Measurements from ENCODE around the gene RNASEH2B.

The RNASEH2B gene, protein sequence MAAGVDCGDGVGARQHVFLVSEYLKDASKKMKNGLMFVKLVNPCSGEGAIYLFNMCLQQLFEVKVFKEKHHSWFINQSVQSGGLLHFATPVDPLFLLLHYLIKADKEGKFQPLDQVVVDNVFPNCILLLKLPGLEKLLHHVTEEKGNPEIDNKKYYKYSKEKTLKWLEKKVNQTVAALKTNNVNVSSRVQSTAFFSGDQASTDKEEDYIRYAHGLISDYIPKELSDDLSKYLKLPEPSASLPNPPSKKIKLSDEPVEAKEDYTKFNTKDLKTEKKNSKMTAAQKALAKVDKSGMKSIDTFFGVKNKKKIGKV

DNA sequence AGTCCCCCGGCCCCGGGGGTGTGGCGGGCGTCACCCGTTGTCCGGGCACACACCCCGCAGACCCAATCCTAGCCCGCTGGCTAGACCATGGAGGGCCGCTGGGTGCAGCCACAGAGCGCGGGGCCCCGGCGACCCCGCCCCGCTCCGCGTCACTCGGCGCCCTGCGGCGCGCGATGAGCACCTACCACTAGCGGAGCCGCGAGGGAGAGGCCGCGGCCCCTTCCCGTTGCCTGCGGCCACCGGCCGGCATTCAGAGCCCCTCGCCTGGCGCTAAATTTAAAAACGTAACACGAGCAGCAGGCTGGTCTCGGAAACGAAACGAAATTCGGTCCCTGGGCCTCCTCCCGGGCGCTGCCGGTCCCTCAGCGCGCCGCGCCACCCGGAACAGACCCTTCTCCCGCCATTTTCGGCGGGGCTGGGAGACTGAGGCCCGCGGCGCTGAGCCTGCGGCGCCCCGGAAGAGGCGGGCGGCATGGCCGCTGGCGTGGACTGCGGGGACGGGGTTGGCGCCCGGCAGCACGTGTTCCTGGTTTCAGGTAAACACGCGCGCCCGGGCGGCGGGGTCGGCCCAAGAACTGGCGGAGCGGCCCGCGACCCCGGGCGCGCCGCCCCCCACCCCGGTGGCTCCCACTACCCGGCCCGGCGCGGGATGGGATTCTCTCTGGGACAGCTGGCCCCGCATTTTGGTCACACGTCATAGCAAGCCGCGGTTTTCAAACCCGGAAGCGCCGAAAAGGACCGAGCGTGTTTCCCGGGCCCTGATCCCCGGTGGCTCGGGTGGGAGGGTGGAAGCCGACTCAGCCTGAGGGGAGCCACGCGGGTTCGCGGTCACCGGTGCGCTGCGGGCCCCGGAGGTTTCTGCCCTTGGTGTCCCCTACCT, at the start of gene RNASEH2B:
Gene RNASEH2B (plus strand): TSS at position 187 of the 880 bp plus-strand sequence. CDS start 286 bp downstream, at position 473.
- no peak for DNase-seq (ENCODE audit: low read depth)

GRCh38 chr13:50864492-50864891, 45.1 kb upstream of the RNASEH2B start:
- DNase-seq (ENCODE audit: low read depth): no peak

GRCh38 chr13:50866817-50867636, 42.6 kb upstream of the RNASEH2B start:
- no peak for DNase-seq (ENCODE audit: low read depth)

DNA sequence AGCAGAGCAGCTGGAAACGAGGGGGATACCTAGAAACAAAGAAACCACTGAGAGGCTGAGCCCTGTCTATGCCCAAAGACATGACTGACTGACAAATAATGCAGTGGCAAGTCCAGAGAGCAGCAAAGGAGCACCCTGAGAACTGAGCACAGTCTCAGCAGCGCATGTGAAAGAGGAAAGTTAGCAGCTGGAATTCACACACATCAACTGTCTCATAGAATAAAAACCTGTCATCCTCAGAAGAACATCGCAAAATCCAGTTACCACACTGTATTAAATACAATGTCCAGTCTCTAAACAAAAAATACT, 42.0 kb upstream of the RNASEH2B start:
- DNase-seq (ENCODE audit: low read depth): no peak

- DNase-seq (ENCODE audit: low read depth): no peak
These were observed 38.2 kb upstream of the RNASEH2B start for GRCh38 chr13:50871405-50871804.

- no peak for DNase-seq (ENCODE audit: low read depth)
These were observed 36.1 kb upstream of the RNASEH2B start for GRCh38 chr13:50873467-50873866.

GRCh38 chr13:50873991-50874390, 35.6 kb upstream of the RNASEH2B start:
- no peak for DNase-seq (ENCODE audit: low read depth)

GRCh38 chr13:50882816-50883435, 26.7 kb upstream of the RNASEH2B start:
- DNase-seq (ENCODE audit: low read depth): no peak

GRCh38 chr13:50883728-50884127, 25.9 kb upstream of the RNASEH2B start:
- no peak for DNase-seq (ENCODE audit: low read depth)

GRCh38 chr13:50884265-50884664, 25.3 kb upstream of the RNASEH2B start:
- no peak for DNase-seq (ENCODE audit: low read depth)

- DNase-seq (ENCODE audit: low read depth): no peak
These were observed 22.4 kb upstream of the RNASEH2B start for GRCh38 chr13:50887151-50887550.

DNA sequence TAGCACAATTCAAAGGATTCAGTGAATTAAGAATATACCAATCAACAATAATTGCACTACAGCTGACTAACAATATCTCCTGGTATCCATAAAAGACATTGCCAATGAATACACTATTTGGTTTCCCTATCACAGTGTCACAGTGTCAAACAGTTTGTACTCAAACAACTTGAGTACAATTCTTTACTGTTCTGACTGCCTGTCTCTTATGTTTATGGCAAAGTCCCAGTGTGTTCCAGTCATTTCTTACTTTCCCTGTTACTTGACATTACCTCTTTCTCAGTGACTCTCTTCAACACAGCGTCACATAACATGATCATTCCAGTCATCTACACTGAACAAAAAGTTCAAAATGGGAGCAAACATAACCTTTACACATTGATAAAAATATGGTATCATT, 21.2 kb upstream of the RNASEH2B start:
- no peak for DNase-seq (ENCODE audit: low read depth)

- DNase-seq (ENCODE audit: low read depth): no peak
These were observed 20.3 kb upstream of the RNASEH2B start for GRCh38 chr13:50889317-50889716.

- DNase-seq (ENCODE audit: low read depth): no peak
These were observed 18.4 kb upstream of the RNASEH2B start for GRCh38 chr13:50891206-50891605.

- no peak for DNase-seq (ENCODE audit: low read depth)
These were observed 17.2 kb upstream of the RNASEH2B start for GRCh38 chr13:50892210-50892944.

- DNase-seq (ENCODE audit: low read depth): peak; percentile 25
These were observed 16.3 kb upstream of the RNASEH2B start for GRCh38 chr13:50893211-50893852.

DNA sequence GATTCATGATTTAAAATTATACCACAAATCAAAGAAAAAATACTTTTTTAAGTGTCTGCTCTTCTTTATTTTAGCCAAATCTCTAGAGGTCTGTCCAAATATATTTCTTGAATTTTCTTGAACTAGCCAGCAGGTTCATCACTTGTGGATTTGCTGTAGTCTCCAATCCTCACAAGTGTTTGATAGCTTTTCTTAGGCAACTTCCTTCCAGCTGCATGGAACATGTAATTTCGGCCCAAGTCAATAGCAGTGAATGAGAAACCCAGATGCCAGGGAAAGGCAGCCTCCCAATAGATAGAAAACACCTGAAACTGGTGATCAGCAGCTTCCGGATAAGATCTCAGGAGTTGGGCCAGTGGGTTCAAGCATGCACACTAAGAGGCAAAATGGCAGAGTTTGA, 15.6 kb upstream of the RNASEH2B start:
- DNase-seq (ENCODE audit: low read depth): no peak

DNA sequence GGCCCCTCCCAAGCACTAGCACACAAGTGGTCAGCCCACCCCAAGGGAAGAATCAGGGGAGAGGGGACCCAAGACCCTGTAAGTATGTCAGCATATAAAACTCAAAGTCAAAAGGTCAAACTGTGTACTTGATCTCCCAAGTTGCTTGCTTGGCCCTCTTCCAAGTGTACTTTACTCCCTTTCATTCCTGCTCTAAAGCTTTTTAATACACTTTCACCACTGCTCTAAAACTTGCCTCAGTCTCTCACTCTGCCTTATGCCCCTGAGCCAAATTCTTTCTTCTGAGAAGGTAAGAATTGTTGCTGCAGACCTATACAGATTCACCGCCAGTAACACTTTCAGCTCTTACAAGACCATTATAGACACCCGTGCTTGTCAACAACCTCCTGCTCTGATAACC, 15.1 kb upstream of the RNASEH2B start:
- no peak for DNase-seq (ENCODE audit: low read depth)

- no peak for DNase-seq (ENCODE audit: low read depth)
These were observed 11.3 kb upstream of the RNASEH2B start for GRCh38 chr13:50898338-50898737.

- no peak for DNase-seq (ENCODE audit: low read depth)
These were observed 7.9 kb upstream of the RNASEH2B start for GRCh38 chr13:50901701-50902100.

GRCh38 chr13:50905256-50905655, 4.3 kb upstream of the RNASEH2B start:
- DNase-seq (ENCODE audit: low read depth): no peak

All from stromal cell of bone marrow (primary cell).